ENCODE measurements around the gene SLC22A6. TPM values are rescaled to one million over a fixed set of nuclear protein-coding genes. Genes with fewer than 3 reads are reported as not detected.

Gene SLC22A6
- total and polyA plus RNA-seq, 2 experiments from 2014 or later, result not detected

GRCh38 chr11:63015521-63016215, 30.9 kb upstream of the SLC22A6 start, which contains the start of gene SLC22A8:
TSS of gene SLC22A8 (minus strand) at chr11:63015841. CDS start at chr11:63014958, 883 bp downstream.
- Histone ChIP-seq H3K27me3 (replicated peaks; ENCODE audit: insufficient read depth) (peaks cover 7% of the 10 kb centered on the region; the same call in 1 of the 2 replicates), H3K4me1 (ENCODE audit: insufficient read depth) (no peaks in the 10 kb centered on the region), H3K79me2 (ENCODE audit: insufficient read depth) (no peaks in the 10 kb centered on the region), H3K4me2 (ENCODE audit: unreplicated experiment) (no peak within 1 kb of the TSS), H2AFZ (no peak within 1 kb of the TSS), H3F3A (ENCODE audit: insufficient read depth) (no peaks in the 10 kb centered on the region), H3K9ac (no peak within 1 kb of the TSS), H3K36me3 (ENCODE audit: low read depth) (no peaks in the 10 kb centered on the region), H3K27ac (no peak within 1 kb of the TSS), H3K4me3 (no peak within 1 kb of the TSS), H3K9me2 (ENCODE audit: insufficient read depth) (no peaks in the 10 kb centered on the region), H3K9me3 (ENCODE audit: low read depth) (no peaks in the 10 kb centered on the region), H4K20me1 (ENCODE audit: insufficient read depth) (no peaks in the 10 kb centered on the region)
- in situ Hi-C loops (cut with MboI), result loop anchor here (5.0 kb wide), 1 partner anchor 108 kb away; no protein-coding TSS in a partner anchor
- no peak for DNase-seq
- 52 to 54% methylated on average over 18 of the region's 18 CpGs for WGBS, 2 experiments (ENCODE audit: low coverage in 1 of 2, low lambda C conversion rate in 2 of 2, missing lambda C conversion rate in 2 of 2)
- TF ChIP-seq EZH2phosphoT487 (IDR thresholded peaks at IDR 0.05; ENCODE audit: insufficient read depth, low read depth), result no peak
- no peak for TF ChIP-seq EZH2 (IDR thresholded peaks at IDR 0.05; ENCODE audit: insufficient read depth, poor library complexity, severe bottlenecking)

DNA sequence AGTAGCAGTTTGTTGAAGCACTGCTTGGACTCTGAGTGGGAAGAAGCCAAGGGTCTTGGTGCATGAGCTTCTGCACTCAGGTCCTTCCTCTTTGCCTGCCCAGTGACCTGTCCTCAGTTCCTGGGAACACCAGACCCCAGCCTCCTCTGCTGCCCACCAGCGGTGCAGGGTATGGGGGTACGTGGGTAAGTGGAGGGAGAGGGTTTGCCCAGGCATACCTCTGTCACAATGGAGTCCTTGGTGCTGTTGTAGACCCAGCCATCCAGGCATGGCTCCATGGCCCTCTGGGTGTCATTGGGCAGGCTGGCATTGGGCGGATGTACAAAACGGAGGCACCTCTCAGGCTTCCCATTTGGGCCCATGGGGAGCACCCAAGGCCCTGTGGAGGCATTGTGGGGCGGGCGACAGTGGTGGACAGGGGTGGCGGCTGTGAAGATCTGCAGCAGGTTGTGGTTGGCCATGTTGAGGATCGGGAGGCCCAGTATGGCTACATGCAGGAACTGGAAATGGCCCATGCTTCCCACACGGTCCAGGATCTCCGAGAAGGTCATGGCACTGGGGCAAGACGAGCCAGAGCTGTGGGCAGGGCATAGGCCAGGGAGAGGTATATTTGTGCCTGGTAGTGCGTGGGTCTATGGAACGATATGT, 29.8 kb upstream of the SLC22A6 start:
- in situ Hi-C loops (cut with MboI), result loop anchor here (5.0 kb wide), 1 partner anchor 107 kb away; no protein-coding TSS in a partner anchor
- Histone ChIP-seq H3K27ac (no peak overlapping the region), H3K27me3 (replicated peaks; ENCODE audit: insufficient read depth) (peaks cover 7% of the 10 kb centered on the region; the same call in 1 of the 2 replicates), H3K36me3 (ENCODE audit: low read depth) (no peaks in the 10 kb centered on the region), H3K4me1 (ENCODE audit: insufficient read depth) (no peaks in the 10 kb centered on the region), H4K20me1 (ENCODE audit: insufficient read depth) (no peaks in the 10 kb centered on the region), H3K9me2 (ENCODE audit: insufficient read depth) (no peaks in the 10 kb centered on the region), H3K4me2 (ENCODE audit: unreplicated experiment) (no peak overlapping the region), H3F3A (ENCODE audit: insufficient read depth) (no peaks in the 10 kb centered on the region), H2AFZ (no peak overlapping the region), H3K9me3 (ENCODE audit: low read depth) (no peaks in the 10 kb centered on the region), H3K4me3 (no peak overlapping the region), H3K9ac (no peak overlapping the region), H3K79me2 (ENCODE audit: insufficient read depth) (no peaks in the 10 kb centered on the region)
- TF ChIP-seq EZH2 (IDR thresholded peaks at IDR 0.05; ENCODE audit: insufficient read depth, poor library complexity, severe bottlenecking) (no peak), EZH2phosphoT487 (IDR thresholded peaks at IDR 0.05; ENCODE audit: insufficient read depth, low read depth) (no peak)
- WGBS, 2 experiments (ENCODE audit: low coverage in 1 of 2, low lambda C conversion rate in 2 of 2, missing lambda C conversion rate in 2 of 2), result 49 to 57% methylated on average over 12 to 13 of the region's 13 CpGs
- no peak for DNase-seq

- in situ Hi-C loops (cut with MboI), result no loop called here
Observed at GRCh38 chr11:63012839-63013238, 28.1 kb upstream of the SLC22A6 start.

GRCh38 chr11:63012430-63012829, 27.7 kb upstream of the SLC22A6 start:
- 60 to 61% methylated on average over 11 of the region's 11 CpGs for WGBS, 2 experiments (ENCODE audit: low coverage in 1 of 2, low lambda C conversion rate in 2 of 2, missing lambda C conversion rate in 2 of 2)
- Histone ChIP-seq H3K4me3 (no peak overlapping the region), H3K79me2 (ENCODE audit: insufficient read depth) (no peaks in the 10 kb centered on the region), H3F3A (ENCODE audit: insufficient read depth) (no peaks in the 10 kb centered on the region), H3K27ac (no peak overlapping the region), H3K4me1 (ENCODE audit: insufficient read depth) (no peaks in the 10 kb centered on the region), H3K9me3 (ENCODE audit: low read depth) (no peaks in the 10 kb centered on the region), H4K20me1 (ENCODE audit: insufficient read depth) (no peaks in the 10 kb centered on the region), H3K4me2 (ENCODE audit: unreplicated experiment) (no peak overlapping the region), H2AFZ (no peak overlapping the region), H3K9me2 (ENCODE audit: insufficient read depth) (no peaks in the 10 kb centered on the region), H3K36me3 (ENCODE audit: low read depth) (no peaks in the 10 kb centered on the region), H3K27me3 (replicated peaks; ENCODE audit: insufficient read depth) (no peaks in the 10 kb centered on the region; the same call in 1 of the 2 replicates), H3K9ac (no peak overlapping the region)
- TF ChIP-seq EZH2phosphoT487 (IDR thresholded peaks at IDR 0.05; ENCODE audit: insufficient read depth, low read depth) (no peak), EZH2 (IDR thresholded peaks at IDR 0.05; ENCODE audit: insufficient read depth, poor library complexity, severe bottlenecking) (no peak)
- no peak for DNase-seq
- in situ Hi-C loops (cut with MboI), result no loop called here

More at GRCh38 chr11:63012839-63013238, 28.1 kb upstream of the SLC22A6 start:
- Histone ChIP-seq H3K4me2 (ENCODE audit: unreplicated experiment) (no peak overlapping the region), H3K4me3 (no peak overlapping the region), H3K4me1 (ENCODE audit: insufficient read depth) (no peaks in the 10 kb centered on the region), H3K27me3 (replicated peaks; ENCODE audit: insufficient read depth) (peaks cover 2% of the 10 kb centered on the region; the same call in 1 of the 2 replicates), H3K36me3 (ENCODE audit: low read depth) (no peaks in the 10 kb centered on the region), H3K27ac (no peak overlapping the region), H4K20me1 (ENCODE audit: insufficient read depth) (no peaks in the 10 kb centered on the region), H3K9me2 (ENCODE audit: insufficient read depth) (no peaks in the 10 kb centered on the region), H2AFZ (no peak overlapping the region), H3K9me3 (ENCODE audit: low read depth) (no peaks in the 10 kb centered on the region), H3K9ac (no peak overlapping the region), H3F3A (ENCODE audit: insufficient read depth) (no peaks in the 10 kb centered on the region), H3K79me2 (ENCODE audit: insufficient read depth) (no peaks in the 10 kb centered on the region)
- TF ChIP-seq EZH2phosphoT487 (IDR thresholded peaks at IDR 0.05; ENCODE audit: insufficient read depth, low read depth) (no peak), EZH2 (IDR thresholded peaks at IDR 0.05; ENCODE audit: insufficient read depth, poor library complexity, severe bottlenecking) (no peak)
- 27 to 47% methylated on average over 1 of the region's 1 CpG for WGBS, 2 experiments (ENCODE audit: low coverage in 1 of 2, low lambda C conversion rate in 2 of 2, missing lambda C conversion rate in 2 of 2)
- DNase-seq, result no peak

Measured in GM23248 (cell line).